Measurements from ENCODE around the gene EGFR.

- no peak for TF ChIP-seq CTCF (IDR thresholded peaks at IDR 0.05)
- TF ChIP-seq POLR2AphosphoS5 (IDR thresholded peaks at IDR 0.05) = no peak
Observed at GRCh38 chr7:55236476-55236875, 217.7 kb downstream of the EGFR start.

Measured in prostate gland (tissue), 2 donors.